Measurements from ENCODE around the gene SMAD9. TPM values are rescaled to one million over a fixed set of nuclear protein-coding genes. Genes with fewer than 3 reads are reported as not detected.

SMAD9 gene
- total and polyA plus RNA-seq, 2 of the 4 experiments (the other 2 are of a cell fraction) = 3.2 to 4.8 TPM

DNA sequence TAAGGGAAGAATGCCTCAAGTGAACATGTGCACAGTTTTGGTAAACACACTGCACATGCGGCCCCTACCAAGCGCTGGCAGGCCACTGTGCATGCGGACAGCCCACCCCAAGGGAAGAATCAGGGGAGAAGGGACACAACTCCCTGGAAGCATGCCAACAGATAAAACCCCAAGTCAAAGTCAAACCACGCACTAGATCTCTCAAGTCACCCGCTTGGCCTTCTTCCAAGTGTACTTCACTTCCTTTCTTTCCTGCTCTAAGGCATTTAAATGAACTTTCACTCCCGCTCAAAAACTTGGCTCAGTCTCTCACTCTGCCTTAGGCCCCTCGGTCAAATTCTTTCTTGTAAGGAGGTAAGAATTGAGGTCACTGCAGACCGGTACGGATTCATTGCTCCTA lies 105.6 kb downstream of the SMAD9 start:
- Histone ChIP-seq H3K36me3 (ENCODE audit: control insufficient read depth, insufficient read depth, low read length) (no peaks in the 10 kb centered on the region), H2BK5ac (ENCODE audit: low read depth, low read length, poor library complexity, severe bottlenecking) (no peak overlapping the region), H3K18ac (ENCODE audit: low read depth, low read length) (no peak overlapping the region), H4K8ac (ENCODE audit: low read depth in 2 of 2, low read length in 2 of 2) (no peak overlapping the region), H2AFZ (replicated peaks; ENCODE audit: low read length, poor library complexity) (no peak overlapping the region), H3K79me1 (ENCODE audit: low read depth in 1 of 2, low read length in 2 of 2) (peaks cover 0 to 2% of the 10 kb centered on the region in 2 experiments; a peak in 3 of 4 replicates), H4K20me1 (ENCODE audit: insufficient read depth, low read length) (no peaks in the 10 kb centered on the region), H3K56ac (ENCODE audit: extremely low read depth, insufficient read depth, low read length) (no peak overlapping the region), H3K14ac (replicated peaks; ENCODE audit: low read depth, low read length) (no peak overlapping the region), H2AK5ac (ENCODE audit: low read depth, low read length) (no peak overlapping the region), H2BK15ac (ENCODE audit: low read depth, low read length) (no peak overlapping the region), H2BK20ac (ENCODE audit: low read depth, low read length) (no peak overlapping the region), H4K91ac (ENCODE audit: insufficient read depth, low read depth, low read length) (no peak overlapping the region), H3K4me1 (ENCODE audit: control insufficient read depth, insufficient read depth, low read length) (no peaks in the 10 kb centered on the region; the same call in 1 of the 2 replicates), H3K4ac (ENCODE audit: low read depth, low read length) (no peak overlapping the region), H3K4me3 (ENCODE audit: insufficient read depth, low read depth, low read length) (no peak overlapping the region), H2BK120ac (ENCODE audit: low read depth, low read length) (no peak overlapping the region), H3K23ac (ENCODE audit: low read depth, low read length) (no peak overlapping the region), H3K9me1 (ENCODE audit: insufficient read depth, low read length) (no peaks in the 10 kb centered on the region), H3K9me3 (ENCODE audit: control insufficient read depth, insufficient read depth, low read length) (no peaks in the 10 kb centered on the region), H2AK9ac (replicated peaks; ENCODE audit: low read depth, low read length, poor library complexity) (no peak overlapping the region), H4K5ac (ENCODE audit: low read depth, low read length) (no peak overlapping the region), H3K9ac (ENCODE audit: low read depth, low read length) (no peak overlapping the region), H3K4me2 (ENCODE audit: low read depth, low read length) (no peak overlapping the region), H3K27ac (ENCODE audit: insufficient read depth, low read length) (no peak overlapping the region), H3K27me3 (ENCODE audit: control insufficient read depth, insufficient read depth, low read length) (peaks cover 2% of the 10 kb centered on the region)
- ATAC-seq (ENCODE audit: low read depth) = no peak
- POLR2A ChIA-PET (ENCODE audit: unreplicated experiment) = no interaction called here
- TF ChIP-seq, protein P1, sequence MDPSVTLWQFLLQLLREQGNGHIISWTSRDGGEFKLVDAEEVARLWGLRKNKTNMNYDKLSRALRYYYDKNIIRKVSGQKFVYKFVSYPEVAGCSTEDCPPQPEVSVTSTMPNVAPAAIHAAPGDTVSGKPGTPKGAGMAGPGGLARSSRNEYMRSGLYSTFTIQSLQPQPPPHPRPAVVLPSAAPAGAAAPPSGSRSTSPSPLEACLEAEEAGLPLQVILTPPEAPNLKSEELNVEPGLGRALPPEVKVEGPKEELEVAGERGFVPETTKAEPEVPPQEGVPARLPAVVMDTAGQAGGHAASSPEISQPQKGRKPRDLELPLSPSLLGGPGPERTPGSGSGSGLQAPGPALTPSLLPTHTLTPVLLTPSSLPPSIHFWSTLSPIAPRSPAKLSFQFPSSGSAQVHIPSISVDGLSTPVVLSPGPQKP (IDR thresholded peaks at IDR 0.05; ENCODE audit: borderline replicate concordance, low read depth, low read length) = no peak
- TF ChIP-seq FOS (IDR thresholded peaks at IDR 0.05; ENCODE audit: low read depth, low read length) = no peak
- TF ChIP-seq MAFK (IDR thresholded peaks at IDR 0.05; ENCODE audit: low read depth, low read length) = no peak
- no peak for TF ChIP-seq NFE2L2 (IDR thresholded peaks at IDR 0.05; ENCODE audit: low read depth, low read length)
- no peak for TF ChIP-seq CTCF (conservative IDR thresholded peaks at IDR 0.05; ENCODE audit: low read depth, low read length)
- no peak for TF ChIP-seq SMC3 (IDR thresholded peaks at IDR 0.05; ENCODE audit: low read depth, low read length)
- no peak for TF ChIP-seq MAZ (IDR thresholded peaks at IDR 0.05; ENCODE audit: borderline replicate concordance, low read depth, low read length)
- no peak for TF ChIP-seq CHD1 (IDR thresholded peaks at IDR 0.05; ENCODE audit: low read depth, low read length)
- no peak for TF ChIP-seq RFX5 (IDR thresholded peaks at IDR 0.05; ENCODE audit: low read depth, low read length)
- dilution Hi-C loops (cut with HindIII; ENCODE audit: low sequenced_read_pairs, unreplicated experiment) = no loop called here
- CTCF ChIA-PET = no interaction called here
- intact Hi-C loops (cut with micrococcal nuclease) = loop anchor here (10.0 kb wide), 1 partner anchor 470 kb away; the partner anchor contains the start of gene SPART
- DNase-seq = no peak
- in situ Hi-C loops (cut with MboI; ENCODE audit: low sequenced_read_pairs) = no loop called here
- no CpG with 5 or more reads among the region's 9 CpGs for WGBS, 2 experiments (ENCODE audit: extremely low coverage in 2 of 2, insufficient read length in 1 of 2)
- BruUV-seq (replicated peaks) = no TSS peak
